ENCODE results near the gene SPTBN1.

- TF ChIP-seq FOXM1 (IDR thresholded peaks at IDR 0.05; ENCODE audit: borderline replicate concordance) (no peak), FOXK2 (IDR thresholded peaks at IDR 0.05) (no peak), LEF1 (IDR thresholded peaks at IDR 0.05; ENCODE audit: borderline replicate concordance) (no peak), TARDBP (IDR thresholded peaks at IDR 0.05) (no peak), PKNOX1 (IDR thresholded peaks at IDR 0.05) (no peak), BHLHE40 (IDR thresholded peaks at IDR 0.05; ENCODE audit: borderline replicate concordance) (no peak), SP1 (IDR thresholded peaks at IDR 0.05) (no peak), HDGF (IDR thresholded peaks at IDR 0.05; ENCODE audit: borderline replicate concordance) (no peak), ARNT (IDR thresholded peaks at IDR 0.05) (no peak), NFRKB (IDR thresholded peaks at IDR 0.05) (no peak), FOXA1 (IDR thresholded peaks at IDR 0.05) (no peak), L3MBTL2 (conservative IDR thresholded peaks at IDR 0.05) (no peak), ZNF384 (IDR thresholded peaks at IDR 0.05) (no peak)
These were observed 54.8 kb downstream of the SPTBN1 start for GRCh38 chr2:54510916-54511315.

All from HEK293T (cell line).